Stimulated activated CD8-positive, alpha-beta memory T cell treated with anti-CD3 and anti-CD28 coated beads, Interleukin-4, amount 100 ng/mL, for 1 hour (primary cell): Measurements from ENCODE around the gene WRAP53.
A peak's percentile ranks its signal among the peaks of the same experiment; 100 is the strongest.
"Not testable (repeated sequence)": the region's sequence is repeated elsewhere in the genome, so short reads cannot be mapped to it uniquely, and the experiment has no call there.

Experiments
- DNase-seq, 2 donors: peaks; one replicate each; pipeline ENCODE4 v3.0.0-alpha.2; 2020; ENCODE audit warnings: low read depth in 2 of 2, low spot score in 1 of 2

The WRAP53 gene

GRCh38 chr17:7687908-7688807, at the start of gene WRAP53:
WRAP53 (plus strand) TSS chr17:7688477; CDS start chr17:7688649, 172 bp downstream.
- peak; percentile 88 for DNase-seq

DNA sequence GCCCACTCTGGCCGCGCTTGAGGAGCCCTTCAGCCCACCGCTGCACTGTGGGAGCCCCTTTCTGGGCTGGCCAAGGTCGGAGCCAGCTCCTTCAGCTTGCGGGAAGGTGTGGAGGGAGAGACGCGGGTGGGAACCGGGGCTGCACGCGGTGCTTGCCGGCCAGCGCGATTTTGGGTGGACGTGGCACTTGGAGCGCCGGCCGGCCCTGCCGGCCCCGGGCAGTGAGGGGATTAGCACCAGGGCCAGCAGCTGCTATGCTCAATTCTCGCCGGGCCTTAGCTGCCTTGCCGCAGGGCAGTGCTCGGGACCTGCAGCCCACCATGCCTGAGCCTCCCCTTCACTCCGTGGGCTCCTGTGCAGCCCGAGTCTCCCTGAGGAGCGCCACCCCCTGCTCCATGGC, 47.5 kb upstream of the WRAP53 start:
- no peak for DNase-seq

GRCh38 chr17:7641635-7642034, 46.6 kb upstream of the WRAP53 start:
- DNase-seq = not testable (repeated sequence)

DNA sequence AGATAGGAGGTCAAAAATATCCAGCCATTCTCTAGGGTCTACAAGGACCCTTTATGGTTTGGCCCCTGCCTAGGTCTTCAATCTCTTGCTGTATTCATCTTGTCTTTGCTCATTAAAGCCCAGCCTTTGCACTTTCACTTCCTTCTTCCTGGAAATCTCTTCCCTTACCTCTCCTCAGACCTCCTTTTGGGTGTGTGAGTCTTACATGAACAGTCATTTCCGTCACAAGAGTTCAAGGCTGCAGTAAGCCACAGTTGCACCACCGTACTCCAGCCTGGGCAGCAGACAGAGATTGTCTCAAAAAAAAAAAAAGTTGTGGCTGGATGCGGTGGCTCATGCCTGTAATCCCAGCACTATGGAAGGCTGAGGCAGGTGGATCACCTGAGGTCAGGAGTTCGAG, 43.5 kb upstream of the WRAP53 start:
- no peak for DNase-seq

DNA sequence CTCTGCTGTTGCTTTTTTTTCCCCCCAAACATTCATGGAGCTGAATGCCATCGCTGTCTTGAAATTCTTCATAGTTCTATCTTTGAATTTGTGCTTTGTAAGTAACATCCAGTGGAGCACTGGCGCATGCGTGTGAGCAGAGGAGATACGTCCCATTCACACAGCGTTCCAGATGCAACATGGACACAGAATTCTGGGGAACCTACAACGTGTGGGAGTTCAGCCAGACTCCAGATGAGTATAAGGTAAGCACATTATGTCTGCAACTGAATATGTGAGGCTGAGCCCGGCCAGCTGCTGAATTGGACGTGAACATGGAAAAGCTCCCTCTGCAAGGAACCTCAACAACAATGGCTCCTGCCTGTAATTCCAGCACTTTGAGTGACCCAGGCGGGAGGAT, 41.8 kb upstream of the WRAP53 start:
- DNase-seq = no peak

GRCh38 chr17:7647018-7647417, 41.3 kb upstream of the WRAP53 start:
- no peak for DNase-seq

- peak; percentile 58 to 62 for DNase-seq
These were observed 37.7 kb upstream of the WRAP53 start, which contains the start of gene ATP1B2 for GRCh38 chr17:7650509-7651096. ATP1B2 (plus strand) TSS chr17:7650926; CDS start chr17:7651519, 593 bp downstream.

- DNase-seq = no peak
These were observed 37.1 kb upstream of the WRAP53 start for GRCh38 chr17:7651097-7651664.

DNA sequence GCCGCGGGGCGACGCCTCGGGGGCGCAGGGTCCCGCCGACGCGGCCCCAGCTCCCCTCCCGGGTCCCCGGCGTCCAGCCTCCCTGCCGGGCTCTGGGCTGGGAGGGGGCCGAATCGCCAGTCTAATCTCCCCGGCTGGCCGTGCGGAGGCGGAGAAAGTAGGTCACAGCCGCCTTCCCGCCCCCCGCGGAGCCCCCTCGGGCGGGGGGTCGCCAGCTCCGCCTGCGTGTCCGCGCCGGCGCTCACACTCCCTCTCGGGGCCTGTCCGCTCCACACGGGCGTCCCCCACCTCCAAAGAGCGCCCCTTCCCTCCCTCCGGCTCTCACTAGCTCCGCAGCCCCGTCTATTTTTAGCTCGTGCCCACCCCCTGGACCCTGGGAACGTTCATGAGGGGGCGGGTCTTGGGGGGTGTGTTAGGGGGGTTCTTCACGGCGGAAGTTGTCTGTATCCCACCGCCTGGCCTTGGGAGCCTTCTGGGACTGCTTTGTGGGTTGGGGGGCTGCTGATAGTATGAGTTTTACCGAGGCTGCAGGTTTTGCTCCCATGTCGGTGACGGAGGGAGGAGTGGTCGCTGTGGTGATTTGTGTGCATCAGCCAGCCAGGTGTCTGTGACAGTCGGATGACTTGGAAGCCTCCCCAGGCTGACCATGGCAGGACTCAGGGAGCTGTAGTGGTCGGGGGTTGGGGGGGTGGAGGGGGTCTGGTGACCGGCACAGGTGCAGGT, 36.5 kb upstream of the WRAP53 start:
- no peak for DNase-seq

GRCh38 chr17:7652388-7653356, 35.6 kb upstream of the WRAP53 start:
- no peak for DNase-seq

GRCh38 chr17:7654832-7655540, 33.3 kb upstream of the WRAP53 start:
- DNase-seq = no peak

DNA sequence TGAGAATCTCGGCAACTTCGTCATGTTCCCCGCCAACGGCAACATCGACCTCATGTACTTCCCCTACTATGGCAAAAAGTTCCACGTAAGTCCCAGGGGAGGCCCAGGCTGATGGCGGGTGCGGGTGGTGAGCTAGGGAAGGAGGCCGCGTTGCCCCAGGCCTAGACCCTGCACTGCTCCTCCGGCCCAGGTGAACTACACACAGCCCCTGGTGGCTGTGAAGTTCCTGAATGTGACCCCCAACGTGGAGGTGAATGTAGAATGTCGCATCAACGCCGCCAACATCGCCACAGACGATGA, 32.8 kb upstream of the WRAP53 start:
- no peak for DNase-seq

GRCh38 chr17:7656958-7657609, 31.2 kb upstream of the WRAP53 start:
- DNase-seq = no peak

DNA sequence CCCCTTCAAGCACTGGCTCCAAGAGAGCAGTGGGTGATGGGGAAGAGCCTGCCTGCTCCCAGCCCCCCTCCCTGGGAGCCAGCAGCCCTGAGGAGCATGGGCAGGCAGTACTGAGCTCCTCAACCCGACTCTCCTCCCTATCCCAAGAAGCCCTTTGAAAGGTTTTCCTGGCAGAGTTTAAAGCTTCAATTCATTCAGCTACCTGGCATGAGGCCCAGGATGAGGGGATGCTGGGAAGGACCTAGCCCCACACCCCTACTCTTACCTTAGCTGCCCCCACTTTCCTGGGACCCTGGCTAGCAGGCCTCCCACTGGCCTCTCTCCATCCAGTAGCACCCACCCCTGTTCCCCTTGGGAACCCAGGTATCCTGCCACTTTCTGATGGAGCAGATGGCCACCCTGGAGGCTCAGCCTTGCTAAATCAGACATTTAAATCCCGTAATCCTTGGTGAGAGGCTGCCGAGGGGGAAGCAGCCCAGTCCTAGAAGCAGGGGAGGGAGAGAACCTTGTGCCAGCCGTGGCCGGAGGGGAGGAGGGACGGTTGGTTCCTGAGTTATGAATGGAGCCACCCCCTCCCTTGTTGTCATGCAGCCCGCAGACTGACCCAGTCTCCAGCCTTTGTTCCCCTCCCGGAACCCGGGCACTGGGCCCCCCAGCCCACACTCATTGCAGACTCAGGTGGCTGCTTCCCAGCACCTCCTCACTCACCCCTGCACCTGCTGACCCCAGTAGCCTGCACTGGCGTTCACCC, 20.4 kb upstream of the WRAP53 start:
- no peak for DNase-seq

- DNase-seq = no peak
These were observed 19.8 kb upstream of the WRAP53 start for GRCh38 chr17:7668482-7668881.

GRCh38 chr17:7673239-7673638, 15.0 kb upstream of the WRAP53 start:
- DNase-seq = no peak

DNA sequence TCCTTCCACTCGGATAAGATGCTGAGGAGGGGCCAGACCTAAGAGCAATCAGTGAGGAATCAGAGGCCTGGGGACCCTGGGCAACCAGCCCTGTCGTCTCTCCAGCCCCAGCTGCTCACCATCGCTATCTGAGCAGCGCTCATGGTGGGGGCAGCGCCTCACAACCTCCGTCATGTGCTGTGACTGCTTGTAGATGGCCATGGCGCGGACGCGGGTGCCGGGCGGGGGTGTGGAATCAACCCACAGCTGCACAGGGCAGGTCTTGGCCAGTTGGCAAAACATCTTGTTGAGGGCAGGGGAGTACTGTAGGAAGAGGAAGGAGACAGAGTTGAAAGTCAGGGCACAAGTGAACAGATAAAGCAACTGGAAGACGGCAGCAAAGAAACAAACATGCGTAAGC, 13.3 kb upstream of the WRAP53 start:
- DNase-seq = no peak

GRCh38 chr17:7676533-7676932, 11.7 kb upstream of the WRAP53 start:
- no peak for DNase-seq
